WTC11 (cell line): ENCODE measurements around the gene NBL1. TPM values are rescaled to one million over a fixed set of nuclear protein-coding genes. Genes with fewer than 3 reads are reported as not detected.

Source experiments
- ATAC-seq: fragments of 200-7000 bp; cut with Tn5 transposase; 2 replicates; pipeline ENCODE4 v1.10.0; 2021; ENCODE audit warnings: mild to moderate bottlenecking, moderate library complexity
- CTCF ChIA-PET: fragments of 300-600 bp; sonication (Branson Sonifier 250); formaldehyde crosslinking; loops from one replicate; lab custom pipeline; 2021; ENCODE audit warnings: antibody characterized with exemption; lab: Charles Lee
- POLR2A ChIA-PET: fragments of 350-600 bp; sonication (Branson Sonifier 250); formaldehyde crosslinking; loops from one replicate; lab custom pipeline; 2021; ENCODE audit warnings: antibody characterized with exemption; lab: Charles Lee
- DNase-seq: peaks from one replicate; pipeline ENCODE4 v3.0.0; 2021; ENCODE audit warnings: low spot score
- H3K27ac Mint-ChIP-seq: 2 replicates; pipeline ENCODE4 v1.8.0; 2021; ENCODE audit warnings: mixed read lengths
- H3K27me3 Mint-ChIP-seq: 2 replicates; pipeline ENCODE4 v1.8.0; 2021; ENCODE audit warnings: low read depth, mild to moderate bottlenecking, moderate library complexity, mixed read lengths
- H3K36me3 Mint-ChIP-seq: 2 replicates; pipeline ENCODE4 v1.8.0; 2021; ENCODE audit warnings: mixed read lengths
- H3K4me1 Mint-ChIP-seq: 2 replicates; pipeline ENCODE4 v1.8.0; 2022; ENCODE audit warnings: mixed read lengths
- H3K4me3 Mint-ChIP-seq: 2 replicates; pipeline ENCODE4 v1.8.0; 2021; ENCODE audit warnings: mild to moderate bottlenecking, moderate library complexity, mixed read lengths
- H3K9me3 Mint-ChIP-seq: 2 replicates; pipeline ENCODE4 v1.8.0; 2021; ENCODE audit warnings: mixed read lengths
- ARID4B ChIP-seq: sonication (generic); formaldehyde crosslinking; IDR thresholded peaks from 2 replicates; pipeline ENCODE4 v1.8.0; 2023; ENCODE audit warnings: missing genetic modification reagents, mild to moderate bottlenecking, borderline replicate concordance
- ESRRA ChIP-seq: sonication (generic); formaldehyde crosslinking; IDR thresholded peaks from 2 replicates; pipeline ENCODE4 v1.8.1; 2022; ENCODE audit warnings: mild to moderate bottlenecking, missing genetic modification reagents, borderline replicate concordance
- FOXP1 ChIP-seq: sonication (generic); formaldehyde crosslinking; IDR thresholded peaks from 2 replicates; pipeline ENCODE4 v1.8.0; 2022; ENCODE audit warnings: missing genetic modification reagents, mild to moderate bottlenecking, moderate library complexity, borderline replicate concordance
- HMGA2 ChIP-seq: fragments of 250-450 bp; sonication (Bioruptor Pico); IDR thresholded peaks from 2 replicates; pipeline ENCODE4 v1.4.0; 2021; ENCODE audit warnings: mild to moderate bottlenecking, moderate library complexity
- HMGXB4 ChIP-seq: sonication (generic); formaldehyde crosslinking; IDR thresholded peaks from 2 replicates; pipeline ENCODE4 v1.8.1; 2023; ENCODE audit warnings: mild to moderate bottlenecking, moderate library complexity, missing genetic modification reagents
- KAT7 ChIP-seq: sonication (generic); formaldehyde crosslinking; IDR thresholded peaks from 2 replicates; pipeline ENCODE4 v1.8.1; 2023; ENCODE audit warnings: missing genetic modification reagents, mild to moderate bottlenecking, borderline replicate concordance
- NR2C2 ChIP-seq: sonication (generic); formaldehyde crosslinking; IDR thresholded peaks from 2 replicates; pipeline ENCODE4 v1.8.0; 2022; ENCODE audit warnings: mild to moderate bottlenecking, missing genetic modification reagents
- TP53 ChIP-seq: sonication (generic); formaldehyde crosslinking; IDR thresholded peaks from 2 replicates; pipeline ENCODE4 v1.8.1; 2023; ENCODE audit warnings: mild to moderate bottlenecking, missing genetic modification reagents
- USF1 ChIP-seq: sonication (generic); formaldehyde crosslinking; IDR thresholded peaks from 2 replicates; pipeline ENCODE4 v1.8.0; 2022; ENCODE audit warnings: mild to moderate bottlenecking, missing genetic modification reagents
- USF2 ChIP-seq: sonication (generic); formaldehyde crosslinking; IDR thresholded peaks from 2 replicates; pipeline ENCODE4 v1.8.1; 2023; ENCODE audit warnings: mild to moderate bottlenecking, missing genetic modification reagents, moderate library complexity
- ZNF532 ChIP-seq: fragments of 250-450 bp; sonication (Bioruptor Pico); IDR thresholded peaks from 2 replicates; pipeline ENCODE4 v1.9.0; 2021; ENCODE audit warnings: mild to moderate bottlenecking, borderline replicate concordance
- ZSCAN18 ChIP-seq: fragments of 250-450 bp; sonication (Bioruptor Pico); IDR thresholded peaks from 2 replicates; pipeline ENCODE4 v2.1.2; 2022; ENCODE audit warnings: mild to moderate bottlenecking, moderate library complexity
- total RNA-seq: library from RNA; stranded (reverse); gene quantifications from 3 replicates; pipeline ENCODE4 v1.2.3, GENCODE V29; 2021

NBL1 gene
- total RNA-seq, 1 experiment from 2014 or later = 17.1 TPM

- H3K27ac Mint-ChIP-seq = peak overlapping the region; percentile 22; the same call in 1 of the 2 replicates
- DNase-seq (no peak), ATAC-seq (no peak)
- peaks cover 10% of the 10 kb centered on the region for H3K36me3 Mint-ChIP-seq
- no peak for TF ChIP-seq ZSCAN18
- TF ChIP-seq ESRRA (CRISPR knock-in tag) = no peak
- no peak for TF ChIP-seq FOXP1
- no peak for TF ChIP-seq USF1 (CRISPR knock-in tag)
- no peak for TF ChIP-seq HMGXB4 (CRISPR knock-in tag)
- ChIA-PET POLR2A (no interaction called here), CTCF (no interaction called here)
- H3K9me3 Mint-ChIP-seq = no peaks in the 10 kb centered on the region
- H3K4me3 Mint-ChIP-seq = no peak overlapping the region
- H3K27me3 Mint-ChIP-seq = no peaks in the 10 kb centered on the region; the same call in 1 of the 2 replicates
- peaks cover 24% of the 10 kb centered on the region for H3K4me1 Mint-ChIP-seq
These were observed 21.9 kb upstream of the NBL1 start for GRCh38 chr1:19622204-19622603.

GRCh38 chr1:19623523-19623922, 20.6 kb upstream of the NBL1 start:
- TF ChIP-seq ARID4B (no peak), ZNF532 (no peak), USF2 (CRISPR knock-in tag) (no peak), KAT7 (CRISPR knock-in tag) (no peak), HMGXB4 (CRISPR knock-in tag) (no peak), NR2C2 (no peak), HMGA2 (CRISPR knock-in tag) (no peak), TP53 (no peak)
- TF ChIP-seq, all 79 proteins: peak for 0
- H3K27me3 Mint-ChIP-seq = no peaks in the 10 kb centered on the region; the same call in 1 of the 2 replicates
- H3K27ac Mint-ChIP-seq = no peak overlapping the region
- H3K4me3 Mint-ChIP-seq = no peak overlapping the region
- DNase-seq = no peak
- peaks cover 22% of the 10 kb centered on the region for H3K4me1 Mint-ChIP-seq
- ChIA-PET CTCF (no interaction called here), POLR2A (interaction anchor here (0.5 kb wide), 1 partner anchor 667 kb away, joined by 3 read pairs; no protein-coding TSS in a partner anchor)
- no peak for ATAC-seq
- H3K9me3 Mint-ChIP-seq = no peaks in the 10 kb centered on the region
- peaks cover 14% of the 10 kb centered on the region for H3K36me3 Mint-ChIP-seq
